ENCODE data around the gene UBE2R2. TPM values are rescaled to one million over a fixed set of nuclear protein-coding genes. Genes with fewer than 3 reads are reported as not detected.

UBE2R2 gene
- total RNA-seq, 2 experiments from 2014 or later: 22.7 to 24.5 TPM

GRCh38 chr9:33877727-33878489, 60.9 kb downstream of the UBE2R2 start:
- CTCF ChIA-PET: interaction anchor here (0.6 kb wide), 1 partner anchor 138 kb away, joined by 3 read pairs; no protein-coding TSS in a partner anchor
- ATAC-seq (ENCODE audit: poor library complexity) (no peak), DNase-seq (no peak)
- Histone ChIP-seq H3K4me1 (ENCODE audit: insufficient read depth, low read length) (peaks cover 14% of the 10 kb centered on the region), H3K27ac (ENCODE audit: low read depth in 1 of 2, low read length in 2 of 2) (no peak overlapping the region), H3K27me3 (ENCODE audit: control insufficient read depth in 1 of 2, insufficient read depth in 2 of 2, low read length in 2 of 2) (no peaks in the 10 kb centered on the region), H3K4me3 (ENCODE audit: low read length) (no peak overlapping the region), H3K36me3 (ENCODE audit: insufficient read depth, low read length) (no peaks in the 10 kb centered on the region), H3K9me3 (ENCODE audit: control insufficient read depth in 1 of 2, insufficient read depth in 1 of 2, low read length in 2 of 2) (no peaks in the 10 kb centered on the region)
- intact Hi-C loops (cut with DNase I, micrococcal nuclease): no loop called here
- POLR2A ChIA-PET: no interaction called here
- Mint-ChIP-seq H3K9me3 (no peaks in the 10 kb centered on the region), H3K4me3 (no peak overlapping the region), H3K4me1 (ENCODE audit: low read depth) (peaks cover 45% of the 10 kb centered on the region), H3K27ac (peak overlapping the region; percentile 25), H3K27me3 (no peaks in the 10 kb centered on the region), H3K36me3 (ENCODE audit: low read depth) (no peaks in the 10 kb centered on the region)
- no peak for TF ChIP-seq CTCF (IDR thresholded peaks at IDR 0.05)

GRCh38 chr9:33878691-33879366, 61.9 kb downstream of the UBE2R2 start:
- ChIA-PET POLR2A (no interaction called here), CTCF (interaction anchor here (1.0 kb wide), 1 partner anchor 11 kb away, joined by 3 read pairs; no protein-coding TSS in a partner anchor)
- Histone ChIP-seq H3K4me1 (ENCODE audit: insufficient read depth, low read length) (peaks cover 16% of the 10 kb centered on the region), H3K27me3 (ENCODE audit: control insufficient read depth in 1 of 2, insufficient read depth in 2 of 2, low read length in 2 of 2) (no peaks in the 10 kb centered on the region), H3K27ac (ENCODE audit: low read depth in 1 of 2, low read length in 2 of 2) (no peak overlapping the region), H3K4me3 (ENCODE audit: low read length) (no peak overlapping the region), H3K36me3 (ENCODE audit: insufficient read depth, low read length) (no peaks in the 10 kb centered on the region), H3K9me3 (ENCODE audit: control insufficient read depth in 1 of 2, insufficient read depth in 1 of 2, low read length in 2 of 2) (no peaks in the 10 kb centered on the region)
- Mint-ChIP-seq H3K27ac (peak overlapping the region; percentile 25), H3K36me3 (ENCODE audit: low read depth) (no peaks in the 10 kb centered on the region), H3K9me3 (no peaks in the 10 kb centered on the region), H3K27me3 (no peaks in the 10 kb centered on the region), H3K4me3 (no peak overlapping the region), H3K4me1 (ENCODE audit: low read depth) (peaks cover 51% of the 10 kb centered on the region)
- intact Hi-C loops (cut with DNase I, micrococcal nuclease): no loop called here
- ATAC-seq (ENCODE audit: poor library complexity) (no peak), DNase-seq (no peak)
- no peak for TF ChIP-seq CTCF (IDR thresholded peaks at IDR 0.05)

GRCh38 chr9:33880211-33881089, 63.5 kb downstream of the UBE2R2 start:
- no peak for TF ChIP-seq CTCF (IDR thresholded peaks at IDR 0.05)
- Histone ChIP-seq H3K4me1 (ENCODE audit: insufficient read depth, low read length) (peaks cover 19% of the 10 kb centered on the region), H3K4me3 (ENCODE audit: low read length) (no peak overlapping the region), H3K9me3 (ENCODE audit: control insufficient read depth in 1 of 2, insufficient read depth in 1 of 2, low read length in 2 of 2) (no peaks in the 10 kb centered on the region), H3K36me3 (ENCODE audit: insufficient read depth, low read length) (no peaks in the 10 kb centered on the region), H3K27me3 (ENCODE audit: control insufficient read depth in 1 of 2, insufficient read depth in 2 of 2, low read length in 2 of 2) (no peaks in the 10 kb centered on the region), H3K27ac (ENCODE audit: low read depth in 1 of 2, low read length in 2 of 2) (no peak overlapping the region)
- ChIA-PET POLR2A (no interaction called here), CTCF (interaction anchor here (0.6 kb wide), 1 partner anchor 32 kb away, joined by 3 read pairs; no protein-coding TSS in a partner anchor)
- peaks cover 64% of the 10 kb centered on the region for H3K4me1 Mint-ChIP-seq (ENCODE audit: low read depth)
- no peaks in the 10 kb centered on the region for H3K9me3 Mint-ChIP-seq
- peak overlapping the region; percentile 28 for H3K27ac Mint-ChIP-seq
- no peak overlapping the region for H3K4me3 Mint-ChIP-seq
- DNase-seq (no peak), ATAC-seq (ENCODE audit: poor library complexity) (no peak)
- no peaks in the 10 kb centered on the region for H3K27me3 Mint-ChIP-seq
- no peaks in the 10 kb centered on the region for H3K36me3 Mint-ChIP-seq (ENCODE audit: low read depth)
- intact Hi-C loops (cut with DNase I, micrococcal nuclease): no loop called here

Data from CD4-positive, alpha-beta T cell (primary cell).